Type B pancreatic cell (in vitro differentiated cells): ENCODE results near the gene ARHGAP6. TPM values are rescaled to one million over a fixed set of nuclear protein-coding genes. Genes with fewer than 3 reads are reported as not detected.
A peak's percentile ranks its signal among the peaks of the same experiment; 100 is the strongest.

Experiments used
- DNase-seq: peaks from one replicate; pipeline ENCODE4 v3.0.0; 2021; ENCODE audit warnings: mixed read lengths; ENCODE audit not compliant: unreplicated experiment; ENCODE audit errors: extremely low spot score
- H3K27ac Mint-ChIP-seq: 2 replicates; pipeline ENCODE4 v1.8.0; 2021; ENCODE audit warnings: mild to moderate bottlenecking, mixed read lengths
- H3K27me3 Mint-ChIP-seq: 2 replicates; pipeline ENCODE4 v1.8.0; 2021; ENCODE audit warnings: mixed read lengths
- H3K36me3 Mint-ChIP-seq: 2 replicates; pipeline ENCODE4 v1.8.0; 2021; ENCODE audit warnings: mixed read lengths
- H3K4me1 Mint-ChIP-seq: one replicate; pipeline ENCODE4 v1.8.0; 2021; ENCODE audit warnings: mixed read lengths; ENCODE audit not compliant: unreplicated experiment
- H3K4me3 Mint-ChIP-seq: 2 replicates; pipeline ENCODE4 v1.8.0; 2021; ENCODE audit warnings: mild to moderate bottlenecking, mixed read lengths
- H3K9me3 Mint-ChIP-seq: 2 replicates; pipeline ENCODE4 v1.8.0; 2021; ENCODE audit warnings: mixed read lengths
- long read RNA-seq: library from polyadenylated mRNA; unstranded; transcript quantifications from one replicate; pipeline ENCODE4 v2.0.0, GENCODE V29; 2020
- total RNA-seq: library from RNA; stranded (reverse); gene quantifications from 2 replicates; pipeline ENCODE4 v1.2.1, GENCODE V29; 2021; ENCODE audit warnings: low replicate concordance
- TF ChIP-seq, protein P1 (sequence below): fragments of 200-600 bp; sonication (generic); conservative IDR thresholded peaks from 2 replicates; pipeline ENCODE4 v1.5.0; 2021; ENCODE audit warnings: antibody characterized with exemption, mild to moderate bottlenecking

Gene ARHGAP6, protein sequence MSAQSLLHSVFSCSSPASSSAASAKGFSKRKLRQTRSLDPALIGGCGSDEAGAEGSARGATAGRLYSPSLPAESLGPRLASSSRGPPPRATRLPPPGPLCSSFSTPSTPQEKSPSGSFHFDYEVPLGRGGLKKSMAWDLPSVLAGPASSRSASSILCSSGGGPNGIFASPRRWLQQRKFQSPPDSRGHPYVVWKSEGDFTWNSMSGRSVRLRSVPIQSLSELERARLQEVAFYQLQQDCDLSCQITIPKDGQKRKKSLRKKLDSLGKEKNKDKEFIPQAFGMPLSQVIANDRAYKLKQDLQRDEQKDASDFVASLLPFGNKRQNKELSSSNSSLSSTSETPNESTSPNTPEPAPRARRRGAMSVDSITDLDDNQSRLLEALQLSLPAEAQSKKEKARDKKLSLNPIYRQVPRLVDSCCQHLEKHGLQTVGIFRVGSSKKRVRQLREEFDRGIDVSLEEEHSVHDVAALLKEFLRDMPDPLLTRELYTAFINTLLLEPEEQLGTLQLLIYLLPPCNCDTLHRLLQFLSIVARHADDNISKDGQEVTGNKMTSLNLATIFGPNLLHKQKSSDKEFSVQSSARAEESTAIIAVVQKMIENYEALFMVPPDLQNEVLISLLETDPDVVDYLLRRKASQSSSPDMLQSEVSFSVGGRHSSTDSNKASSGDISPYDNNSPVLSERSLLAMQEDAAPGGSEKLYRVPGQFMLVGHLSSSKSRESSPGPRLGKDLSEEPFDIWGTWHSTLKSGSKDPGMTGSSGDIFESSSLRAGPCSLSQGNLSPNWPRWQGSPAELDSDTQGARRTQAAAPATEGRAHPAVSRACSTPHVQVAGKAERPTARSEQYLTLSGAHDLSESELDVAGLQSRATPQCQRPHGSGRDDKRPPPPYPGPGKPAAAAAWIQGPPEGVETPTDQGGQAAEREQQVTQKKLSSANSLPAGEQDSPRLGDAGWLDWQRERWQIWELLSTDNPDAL (N-terminal part only)
- total RNA-seq = 8.0 and 10.1 TPM in 2 replicates
- long read RNA-seq, partial matches to known transcripts = 2 of 3 reads
- long read RNA-seq, other reads (novel, unspliced or antisense) = 1 of 3 reads

- H3K9me3 Mint-ChIP-seq = no peaks in the 10 kb centered on the region
- H3K27me3 Mint-ChIP-seq = peaks cover 52% of the 10 kb centered on the region
- H3K27ac Mint-ChIP-seq = peak within 1 kb of the TSS; percentile 34
- H3K4me3 Mint-ChIP-seq = peak within 1 kb of the TSS; percentile 88
- peaks cover 8% of the 10 kb centered on the region for H3K4me1 Mint-ChIP-seq
- H3K36me3 Mint-ChIP-seq = no peaks in the 10 kb centered on the region
- DNase-seq = peak; percentile 72
- TF ChIP-seq, protein P1, sequence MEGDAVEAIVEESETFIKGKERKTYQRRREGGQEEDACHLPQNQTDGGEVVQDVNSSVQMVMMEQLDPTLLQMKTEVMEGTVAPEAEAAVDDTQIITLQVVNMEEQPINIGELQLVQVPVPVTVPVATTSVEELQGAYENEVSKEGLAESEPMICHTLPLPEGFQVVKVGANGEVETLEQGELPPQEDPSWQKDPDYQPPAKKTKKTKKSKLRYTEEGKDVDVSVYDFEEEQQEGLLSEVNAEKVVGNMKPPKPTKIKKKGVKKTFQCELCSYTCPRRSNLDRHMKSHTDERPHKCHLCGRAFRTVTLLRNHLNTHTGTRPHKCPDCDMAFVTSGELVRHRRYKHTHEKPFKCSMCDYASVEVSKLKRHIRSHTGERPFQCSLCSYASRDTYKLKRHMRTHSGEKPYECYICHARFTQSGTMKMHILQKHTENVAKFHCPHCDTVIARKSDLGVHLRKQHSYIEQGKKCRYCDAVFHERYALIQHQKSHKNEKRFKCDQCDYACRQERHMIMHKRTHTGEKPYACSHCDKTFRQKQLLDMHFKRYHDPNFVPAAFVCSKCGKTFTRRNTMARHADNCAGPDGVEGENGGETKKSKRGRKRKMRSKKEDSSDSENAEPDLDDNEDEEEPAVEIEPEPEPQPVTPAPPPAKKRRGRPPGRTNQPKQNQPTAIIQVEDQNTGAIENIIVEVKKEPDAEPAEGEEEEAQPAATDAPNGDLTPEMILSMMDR = no peak
Observed at GRCh38 chrX:11665168-11666111, at the start of gene ARHGAP6. TSS of gene ARHGAP6 (minus strand) at chrX:11665920. CDS start at chrX:11664828, 1,092 bp downstream.

DNA sequence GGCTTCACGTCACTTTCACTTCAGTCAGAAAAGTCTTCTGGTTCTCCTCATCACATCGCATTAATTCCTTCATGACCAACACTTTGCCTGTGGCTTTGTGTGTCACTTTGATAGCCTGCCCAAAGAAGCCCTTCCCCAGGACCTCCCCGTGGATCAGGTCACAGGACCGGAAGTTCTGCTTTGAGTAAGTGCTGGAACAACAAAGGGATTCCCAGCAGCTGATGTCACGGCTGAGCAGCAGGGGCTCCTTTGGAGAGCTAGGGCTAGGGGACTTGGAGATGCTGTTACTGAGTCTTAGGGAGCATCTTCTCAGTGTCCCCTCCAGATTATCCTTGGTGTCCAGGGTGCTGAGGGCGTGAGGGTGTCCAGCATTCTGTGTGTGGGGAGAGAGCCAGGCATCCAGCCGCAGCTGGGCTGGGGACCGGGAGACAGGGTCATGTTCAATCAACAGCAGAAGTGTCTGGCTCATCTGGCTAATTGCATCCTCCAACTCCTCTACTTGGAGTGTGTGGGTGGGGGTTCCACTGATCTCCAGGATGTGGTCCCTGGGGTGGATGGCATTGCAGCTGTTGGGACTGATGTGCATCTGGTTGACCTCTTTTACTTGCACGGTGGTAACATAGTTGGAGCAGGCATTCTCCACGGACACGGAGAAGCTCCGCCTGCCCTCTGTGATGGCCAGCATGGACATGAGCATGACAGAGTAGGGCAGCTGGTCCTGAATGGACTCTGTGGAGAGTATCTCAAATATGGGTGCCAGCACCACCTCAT is 39.2 kb upstream of the ARHGAP6 start:
- no peak overlapping the region for H3K27ac Mint-ChIP-seq
- TF ChIP-seq, protein P1 = no peak
- H3K36me3 Mint-ChIP-seq = no peaks in the 10 kb centered on the region
- no peak overlapping the region for H3K4me3 Mint-ChIP-seq
- H3K27me3 Mint-ChIP-seq = no peaks in the 10 kb centered on the region
- no peaks in the 10 kb centered on the region for H3K4me1 Mint-ChIP-seq
- H3K9me3 Mint-ChIP-seq = no peaks in the 10 kb centered on the region
- no peak for DNase-seq

GRCh38 chrX:11703855-11704254 is 38.1 kb upstream of the ARHGAP6 start:
- Mint-ChIP-seq H3K4me3 (no peak overlapping the region), H3K27ac (no peak overlapping the region), H3K27me3 (no peaks in the 10 kb centered on the region), H3K36me3 (no peaks in the 10 kb centered on the region), H3K4me1 (no peaks in the 10 kb centered on the region), H3K9me3 (no peaks in the 10 kb centered on the region)
- DNase-seq = no peak
- TF ChIP-seq, protein P1 = no peak

DNA sequence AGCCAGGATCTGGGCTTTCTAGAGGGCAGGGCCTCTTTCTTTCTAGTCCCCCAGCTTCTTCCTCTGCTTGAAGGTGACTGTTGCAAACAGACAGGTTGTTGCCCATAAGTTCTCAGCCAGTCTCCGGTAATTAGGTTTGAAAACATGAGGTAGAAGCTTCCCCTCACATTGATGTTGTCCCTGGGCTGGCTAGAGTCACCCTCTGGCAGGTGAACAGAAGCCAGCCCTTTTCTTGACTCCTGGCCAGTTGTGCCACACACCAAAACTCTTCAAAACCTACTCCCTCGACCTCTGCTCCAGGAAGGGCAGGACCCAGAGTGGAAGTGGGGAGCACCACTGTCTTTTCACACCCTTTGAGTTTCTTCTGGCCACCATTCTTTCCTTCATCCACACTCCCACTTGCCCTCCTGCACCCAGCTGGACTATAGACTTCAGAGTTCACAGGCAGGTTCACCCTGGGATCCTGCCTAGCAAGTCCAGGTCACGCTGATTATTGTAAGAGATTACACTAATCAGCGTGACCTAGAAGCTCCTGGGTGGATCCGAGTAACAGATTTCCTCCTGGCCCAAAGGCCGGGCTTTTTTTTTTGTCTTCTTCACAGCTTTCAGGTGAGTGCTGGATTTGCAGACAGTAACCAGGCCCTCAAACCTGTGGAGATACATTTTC is 37.4 kb upstream of the ARHGAP6 start:
- H3K9me3 Mint-ChIP-seq = no peaks in the 10 kb centered on the region
- H3K27me3 Mint-ChIP-seq = no peaks in the 10 kb centered on the region
- H3K36me3 Mint-ChIP-seq = no peaks in the 10 kb centered on the region
- H3K4me3 Mint-ChIP-seq = no peak overlapping the region
- H3K27ac Mint-ChIP-seq = no peak overlapping the region
- TF ChIP-seq, protein P1 = no peak
- DNase-seq = no peak
- H3K4me1 Mint-ChIP-seq = no peaks in the 10 kb centered on the region
